OCI-LY3 (cell line): ENCODE measurements around the gene FAM72B.
"Not testable (repeated sequence)": the region's sequence is repeated elsewhere in the genome, so short reads cannot be mapped to it uniquely, and the experiment has no call there.

Source experiments
- H2AFZ ChIP-seq: fragments of 200-600, 300-600 bp; shearing (Covaris generic); 2 replicates; pipeline ENCODE4 v1.6.0; 2014; ENCODE audit warnings: antibody characterized with exemption, low read depth, low read length
- H3K27ac ChIP-seq: fragments of 200-600, 300-600 bp; sonication (generic); 2 replicates; pipeline ENCODE4 v1.5.1; 2014; ENCODE audit warnings: mild to moderate bottlenecking, low read length, moderate library complexity, mixed read lengths
- H3K27me3 ChIP-seq: fragments of 200-600, 300-600 bp; sonication (generic); 2 replicates; pipeline ENCODE4 v1.6.1; 2014; ENCODE audit warnings: low read depth, low read length, mixed read lengths
- H3K36me3 ChIP-seq: fragments of 200-600, 300-600 bp; sonication (generic); replicated peaks from 2 replicates; pipeline ENCODE3; 2014; ENCODE audit warnings: low read depth, low read length, mixed read lengths
- H3K4me1 ChIP-seq: fragments of 300-600, 200-600 bp; sonication (generic); 2 replicates; pipeline ENCODE4 v1.6.1; 2014; ENCODE audit warnings: low read length, mixed read lengths
- H3K4me2 ChIP-seq: fragments of 200-600, 300-600 bp; sonication (generic); 2 replicates; pipeline ENCODE4 v1.6.1; 2014; ENCODE audit warnings: low read length, mixed read lengths
- H3K4me3 ChIP-seq: fragments of 300-600, 200-600 bp; sonication (generic); 2 replicates; pipeline ENCODE4 v1.5.1; 2014; ENCODE audit warnings: antibody characterized with exemption, mild to moderate bottlenecking, low read length, moderate library complexity
- H3K79me2 ChIP-seq: fragments of 300-600, 200-600 bp; shearing (Covaris generic); 2 replicates; pipeline ENCODE4 v1.6.1; 2014; ENCODE audit warnings: mild to moderate bottlenecking, low read length, mixed read lengths
- H3K9ac ChIP-seq: fragments of 300-600, 200-600 bp; shearing (Covaris generic); 2 replicates; pipeline ENCODE4 v1.6.0; 2014; ENCODE audit warnings: mild to moderate bottlenecking, low read length, moderate library complexity
- H3K9me3 ChIP-seq: fragments of 200-600, 300-600 bp; shearing (Covaris generic); 2 replicates; pipeline ENCODE4 v1.6.1; 2014; ENCODE audit warnings: low read length, mixed read lengths; ENCODE audit not compliant: insufficient read depth
- H4K20me1 ChIP-seq: fragments of 200-600, 300-600 bp; sonication (generic); 2 replicates; pipeline ENCODE4 v1.6.1; 2016; ENCODE audit warnings: low read length, mixed read lengths; ENCODE audit not compliant: insufficient read depth

FAM72B gene

GRCh38 chr1:121155671-121156358 is 28.3 kb downstream of the FAM72B start:
- H3K79me2 ChIP-seq, H3K4me3 ChIP-seq, H3K36me3 ChIP-seq, H3K27ac ChIP-seq, H3K4me2 ChIP-seq, H3K27me3 ChIP-seq, H3K4me1 ChIP-seq, H3K9ac ChIP-seq, H4K20me1 ChIP-seq, H2AFZ ChIP-seq, H3K9me3 ChIP-seq: not testable (repeated sequence)

DNA sequence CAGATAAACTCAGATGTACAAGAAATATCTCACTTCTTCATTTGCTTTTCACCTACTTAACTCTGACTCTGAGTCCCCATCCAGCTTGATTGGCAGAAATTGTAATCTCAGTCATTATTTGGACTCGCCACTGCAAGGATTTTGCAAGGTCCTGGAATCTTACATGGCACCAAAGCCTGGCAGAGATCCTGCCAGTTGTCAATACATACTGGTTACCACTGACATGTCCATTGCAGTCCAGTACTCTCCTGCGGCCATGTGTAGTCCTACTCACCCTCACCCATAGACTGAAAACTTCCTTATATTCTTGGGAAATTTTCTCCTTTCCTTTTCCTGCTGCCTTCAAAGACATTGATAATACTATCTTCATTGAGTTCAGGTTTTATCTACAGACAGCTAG is 29.3 kb downstream of the FAM72B start:
- H3K27me3 ChIP-seq, H3K27ac ChIP-seq, H3K4me3 ChIP-seq, H3K9me3 ChIP-seq, H3K9ac ChIP-seq, H3K4me1 ChIP-seq, H3K4me2 ChIP-seq, H4K20me1 ChIP-seq, H2AFZ ChIP-seq, H3K36me3 ChIP-seq, H3K79me2 ChIP-seq: not testable (repeated sequence)

- H3K4me1 ChIP-seq, H3K4me2 ChIP-seq, H2AFZ ChIP-seq, H3K9me3 ChIP-seq, H3K36me3 ChIP-seq, H3K27me3 ChIP-seq, H3K27ac ChIP-seq, H3K9ac ChIP-seq, H3K79me2 ChIP-seq, H4K20me1 ChIP-seq, H3K4me3 ChIP-seq: not testable (repeated sequence)
Measured at GRCh38 chr1:121152788-121153187, 31.4 kb downstream of the FAM72B start.

- H2AFZ ChIP-seq, H3K27ac ChIP-seq, H3K9ac ChIP-seq, H3K27me3 ChIP-seq, H3K36me3 ChIP-seq, H3K4me1 ChIP-seq, H3K4me3 ChIP-seq, H3K4me2 ChIP-seq, H3K9me3 ChIP-seq, H4K20me1 ChIP-seq, H3K79me2 ChIP-seq: not testable (repeated sequence)
Measured at GRCh38 chr1:121151294-121151693, 32.8 kb downstream of the FAM72B start.

- not testable (repeated sequence) for H4K20me1 ChIP-seq, H3K4me2 ChIP-seq, H3K4me3 ChIP-seq, H3K4me1 ChIP-seq, H3K36me3 ChIP-seq, H3K9me3 ChIP-seq, H3K9ac ChIP-seq, H2AFZ ChIP-seq, H3K27ac ChIP-seq, H3K79me2 ChIP-seq, H3K27me3 ChIP-seq
Measured at GRCh38 chr1:121148489-121149190, 35.5 kb downstream of the FAM72B start.

DNA sequence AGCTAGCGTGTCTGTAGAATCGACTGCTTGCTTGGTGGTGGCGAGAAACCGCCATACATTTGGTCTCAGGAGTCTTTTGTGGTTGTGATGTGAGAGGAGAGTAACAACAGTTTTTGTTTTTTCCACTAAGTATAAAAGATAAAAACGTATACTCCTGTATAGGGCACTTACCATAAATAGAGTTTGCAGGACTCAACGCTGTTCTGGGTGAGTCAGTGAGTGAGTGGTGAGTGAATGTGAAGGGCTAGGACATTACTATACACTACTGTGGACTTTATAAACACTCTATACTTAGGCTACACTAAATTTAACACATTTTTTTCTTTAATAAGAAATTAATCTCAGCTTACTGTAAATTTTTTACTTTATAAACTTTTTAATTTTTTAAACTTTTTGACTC is 43.7 kb downstream of the FAM72B start:
- H4K20me1 ChIP-seq, H3K4me1 ChIP-seq, H3K36me3 ChIP-seq, H3K4me3 ChIP-seq, H3K9me3 ChIP-seq, H3K79me2 ChIP-seq, H3K27me3 ChIP-seq, H3K9ac ChIP-seq, H2AFZ ChIP-seq, H3K4me2 ChIP-seq, H3K27ac ChIP-seq: not testable (repeated sequence)

GRCh38 chr1:121131494-121131893 is 52.6 kb downstream of the FAM72B start:
- not testable (repeated sequence) for H3K27me3 ChIP-seq, H3K4me1 ChIP-seq, H3K9me3 ChIP-seq, H3K4me3 ChIP-seq, H3K9ac ChIP-seq, H2AFZ ChIP-seq, H3K36me3 ChIP-seq, H4K20me1 ChIP-seq, H3K4me2 ChIP-seq, H3K79me2 ChIP-seq, H3K27ac ChIP-seq

GRCh38 chr1:121118480-121118824 is 65.7 kb downstream of the FAM72B start:
- not testable (repeated sequence) for H2AFZ ChIP-seq, H3K27me3 ChIP-seq, H3K9ac ChIP-seq, H3K9me3 ChIP-seq, H3K4me2 ChIP-seq, H3K27ac ChIP-seq, H3K79me2 ChIP-seq, H4K20me1 ChIP-seq, H3K36me3 ChIP-seq, H3K4me1 ChIP-seq
- peak overlapping the region; percentile 65 for H3K4me3 ChIP-seq
